PC-3 (cell line): ENCODE measurements around the gene U2SURP. TPM values are rescaled to one million over a fixed set of nuclear protein-coding genes. Genes with fewer than 3 reads are reported as not detected.
A peak's percentile ranks its signal among the peaks of the same experiment; 100 is the strongest.

Source experiments
- ATAC-seq: fragments of 200-7000 bp; cut with Tn5 transposase; 2 replicates; pipeline ENCODE4 v1.9.1; 2020; ENCODE audit warnings: mild to moderate bottlenecking, moderate library complexity
- BruUV-seq: library from RNA; stranded (reverse); fragments of 400-500 nt; replicated peaks from 2 replicates; lab custom pipeline; 2021; lab: Mats Ljungman, UMichigan
- CTCF ChIA-PET: fragments of 300-600 bp; sonication (Branson Sonifier 250); formaldehyde crosslinking; loops from one replicate; lab custom pipeline; 2022; ENCODE audit warnings: antibody characterized with exemption; lab: Charles Lee
- POLR2A ChIA-PET: fragments of 300-600 bp; sonication (Branson Sonifier 250); formaldehyde crosslinking; loops from one replicate; lab custom pipeline; 2022; ENCODE audit warnings: antibody characterized with exemption; ENCODE audit not compliant: unreplicated experiment; lab: Charles Lee
- DNase-seq: peaks from one replicate; pipeline ENCODE4 v3.0.0-alpha.2; 2015
- H2AFZ ChIP-seq: fragments of 300-600 bp; sonication (generic); 2 replicates; pipeline ENCODE4 v1.6.0; 2016; ENCODE audit warnings: antibody characterized with exemption, low read length
- H3F3A ChIP-seq: fragments of 300-600 bp; sonication (generic); one replicate; pipeline ENCODE4 v1.6.0; 2017; ENCODE audit warnings: antibody characterized with exemption, low read length, control low read depth, mild to moderate bottlenecking; ENCODE audit not compliant: unreplicated experiment
- H3K27ac ChIP-seq: fragments of 300-600 bp; sonication (generic); 2 replicates; pipeline ENCODE4 v1.5.1; 2016; ENCODE audit warnings: mild to moderate bottlenecking, low read length
- H3K27me3 ChIP-seq: fragments of 300-600 bp; sonication (generic); 2 replicates; pipeline ENCODE4 v1.6.1; 2016; ENCODE audit warnings: low read length, mixed read lengths
- H3K36me3 ChIP-seq: fragments of 300-600 bp; sonication (generic); 2 replicates; pipeline ENCODE4 v1.6.1; 2016; ENCODE audit warnings: low read depth, mixed run types, low read length, mixed read lengths
- H3K4me1 ChIP-seq: fragments of 300-600 bp; sonication (generic); 2 replicates; pipeline ENCODE4 v1.5.1; 2016; ENCODE audit warnings: low read length; ENCODE audit not compliant: insufficient read depth
- H3K4me2 ChIP-seq: fragments of 300-600 bp; sonication (generic); 2 replicates; pipeline ENCODE4 v1.6.0; 2016; ENCODE audit warnings: low read length
- H3K4me3 ChIP-seq: fragments of 300-600 bp; sonication (generic); 2 replicates; pipeline ENCODE4 v1.5.1; 2016; ENCODE audit warnings: mild to moderate bottlenecking, low read length, mixed read lengths
- H3K79me2 ChIP-seq: fragments of 300-600 bp; sonication (generic); 2 replicates; pipeline ENCODE4 v1.6.1; 2017; ENCODE audit warnings: low read length, mixed read lengths
- H3K9ac ChIP-seq: fragments of 300-600 bp; sonication (generic); 2 replicates; pipeline ENCODE4 v1.6.0; 2016; ENCODE audit warnings: mild to moderate bottlenecking, low read length
- H3K9me2 ChIP-seq: fragments of 300-600 bp; sonication (generic); replicated peaks from 2 replicates; pipeline ENCODE4 v1.6.1; 2016; ENCODE audit warnings: mixed run types, low read length, mixed read lengths
- H3K9me3 ChIP-seq: fragments of 300-600 bp; sonication (generic); 2 replicates; pipeline ENCODE4 v1.6.1; 2016; ENCODE audit warnings: low read length, mixed read lengths
- H4K20me1 ChIP-seq: fragments of 300-600 bp; sonication (generic); 2 replicates; pipeline ENCODE4 v1.6.1; 2016; ENCODE audit warnings: low read length, mixed read lengths
- EZH2 ChIP-seq: fragments of 300-600 bp; sonication (generic); IDR thresholded peaks from one replicate; pipeline ENCODE4 v1.6.1; 2017; ENCODE audit warnings: antibody characterized with exemption, mild to moderate bottlenecking, low read length; ENCODE audit not compliant: unreplicated experiment
- EZH2phosphoT487 ChIP-seq: fragments of 300-600 bp; sonication (generic); IDR thresholded peaks from 2 replicates; pipeline ENCODE4 v1.6.1; 2018; ENCODE audit warnings: mild to moderate bottlenecking, antibody characterized with exemption, low read length, borderline replicate concordance
- intact Hi-C: fragments of 100-400 bp; cut with micrococcal nuclease; formaldehyde crosslinking; loops from 2 replicates; pipeline ENCODE4 v1.9.0; 2023
- total RNA-seq: library from RNA; depleted of rRNA; stranded (reverse); fragments of >200 nt; gene quantifications from 2 replicates; pipeline ENCODE4 v1.2.3, GENCODE V29; 2014
- TF ChIP-seq, protein P1 (sequence below): fragments of 300-600 bp; sonication (generic); conservative IDR thresholded peaks from 2 replicates; pipeline ENCODE4 v1.5.1; 2017; ENCODE audit warnings: antibody characterized with exemption, low read depth, mild to moderate bottlenecking, low read length

The U2SURP gene
- total RNA-seq, 1 experiment from 2014 or later = 81.1 TPM

GRCh38 chr3:143035466-143036211 is 34.3 kb downstream of the U2SURP start:
- ATAC-seq (no peak), DNase-seq (no peak)
- Histone ChIP-seq H4K20me1 (no peaks in the 10 kb centered on the region), H3K36me3 (peaks cover 22% of the 10 kb centered on the region; the same call in 1 of the 2 replicates), H3F3A (no peaks in the 10 kb centered on the region), H3K4me1 (no peaks in the 10 kb centered on the region), H3K27me3 (no peaks in the 10 kb centered on the region), H3K27ac (no peak overlapping the region), H2AFZ (no peak overlapping the region), H3K4me2 (no peak overlapping the region), H3K4me3 (no peak overlapping the region), H3K79me2 (no peaks in the 10 kb centered on the region), H3K9me2 (no peaks in the 10 kb centered on the region), H3K9ac (no peak overlapping the region), H3K9me3 (no peaks in the 10 kb centered on the region)
- no TSS peak for BruUV-seq
- POLR2A ChIA-PET = no interaction called here
- TF ChIP-seq EZH2phosphoT487 (no peak), EZH2 (no peak)
- TF ChIP-seq, protein P1, sequence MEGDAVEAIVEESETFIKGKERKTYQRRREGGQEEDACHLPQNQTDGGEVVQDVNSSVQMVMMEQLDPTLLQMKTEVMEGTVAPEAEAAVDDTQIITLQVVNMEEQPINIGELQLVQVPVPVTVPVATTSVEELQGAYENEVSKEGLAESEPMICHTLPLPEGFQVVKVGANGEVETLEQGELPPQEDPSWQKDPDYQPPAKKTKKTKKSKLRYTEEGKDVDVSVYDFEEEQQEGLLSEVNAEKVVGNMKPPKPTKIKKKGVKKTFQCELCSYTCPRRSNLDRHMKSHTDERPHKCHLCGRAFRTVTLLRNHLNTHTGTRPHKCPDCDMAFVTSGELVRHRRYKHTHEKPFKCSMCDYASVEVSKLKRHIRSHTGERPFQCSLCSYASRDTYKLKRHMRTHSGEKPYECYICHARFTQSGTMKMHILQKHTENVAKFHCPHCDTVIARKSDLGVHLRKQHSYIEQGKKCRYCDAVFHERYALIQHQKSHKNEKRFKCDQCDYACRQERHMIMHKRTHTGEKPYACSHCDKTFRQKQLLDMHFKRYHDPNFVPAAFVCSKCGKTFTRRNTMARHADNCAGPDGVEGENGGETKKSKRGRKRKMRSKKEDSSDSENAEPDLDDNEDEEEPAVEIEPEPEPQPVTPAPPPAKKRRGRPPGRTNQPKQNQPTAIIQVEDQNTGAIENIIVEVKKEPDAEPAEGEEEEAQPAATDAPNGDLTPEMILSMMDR = no peak
- intact Hi-C loops = loop anchor here (5.0 kb wide), 1 partner anchor 607 kb away; no protein-coding TSS in a partner anchor
- CTCF ChIA-PET = no interaction called here

DNA sequence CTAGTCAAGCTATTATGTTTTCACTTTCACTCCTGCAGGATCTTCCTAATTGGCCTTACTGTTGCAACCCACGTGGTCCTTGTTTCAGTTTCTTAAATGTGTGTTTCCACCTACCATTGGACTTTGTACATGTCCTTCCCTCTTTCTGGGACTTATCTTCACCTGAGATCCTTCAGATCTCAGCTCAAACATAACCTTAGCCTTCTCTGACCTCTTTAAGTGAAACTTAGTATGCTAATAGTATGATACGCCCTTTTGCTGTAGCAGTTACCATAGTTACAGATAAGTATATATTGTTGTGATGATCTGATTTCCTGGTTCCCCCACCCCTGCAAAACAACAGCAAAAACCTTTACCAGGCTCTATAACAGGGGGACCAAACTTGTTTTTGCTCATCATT is 35.2 kb downstream of the U2SURP start:
- Histone ChIP-seq H3K27ac (no peak overlapping the region), H3K4me1 (no peaks in the 10 kb centered on the region), H3K79me2 (no peaks in the 10 kb centered on the region), H3K9me3 (no peaks in the 10 kb centered on the region), H3K27me3 (no peaks in the 10 kb centered on the region), H3K9me2 (no peaks in the 10 kb centered on the region), H3K4me3 (no peak overlapping the region), H3K9ac (no peak overlapping the region), H3F3A (no peaks in the 10 kb centered on the region), H3K4me2 (no peak overlapping the region), H4K20me1 (no peaks in the 10 kb centered on the region), H2AFZ (no peak overlapping the region), H3K36me3 (peaks cover 22% of the 10 kb centered on the region; the same call in 1 of the 2 replicates)
- TF ChIP-seq EZH2phosphoT487 (no peak), EZH2 (no peak)
- TF ChIP-seq, protein P1 = no peak
- ATAC-seq (no peak), DNase-seq (no peak)
- ChIA-PET CTCF (no interaction called here), POLR2A (interaction anchor here (0.6 kb wide), 1 partner anchor 29 kb away, joined by 4 read pairs; no protein-coding TSS in a partner anchor)
- intact Hi-C loops = loop anchor here (5.0 kb wide), 1 partner anchor 606 kb away; no protein-coding TSS in a partner anchor
- no TSS peak for BruUV-seq

DNA sequence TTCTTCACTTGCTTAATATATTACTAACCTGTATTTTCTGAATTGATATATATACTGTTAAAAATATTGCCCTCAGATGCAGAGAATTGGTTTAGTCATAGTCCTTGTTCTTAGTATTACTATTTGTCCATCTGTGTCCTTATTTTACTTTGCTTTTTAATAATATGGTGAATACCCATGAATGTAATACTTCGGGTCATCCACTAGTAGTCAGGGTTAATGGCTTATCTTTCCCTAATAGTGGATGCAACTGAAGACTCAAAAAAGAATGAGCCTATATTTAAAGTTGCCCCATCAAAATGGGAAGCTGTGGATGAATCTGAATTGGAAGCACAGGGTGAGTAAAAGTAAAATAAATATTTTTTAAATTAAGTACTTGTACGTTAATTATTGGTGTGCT is 36.5 kb downstream of the U2SURP start:
- peaks cover 21% of the 10 kb centered on the region; the same call in 1 of the 2 replicates for H3K36me3 ChIP-seq
- H4K20me1 ChIP-seq = no peaks in the 10 kb centered on the region
- no peak overlapping the region for H3K27ac ChIP-seq
- no peaks in the 10 kb centered on the region for H3K27me3 ChIP-seq
- no peaks in the 10 kb centered on the region for H3K9me2 ChIP-seq
- TF ChIP-seq EZH2phosphoT487 = no peak
- TF ChIP-seq, protein P1 = peak; percentile 50
- H3K79me2 ChIP-seq = no peaks in the 10 kb centered on the region
- ChIA-PET CTCF (no interaction called here), POLR2A (no interaction called here)
- peak; percentile 31; the same call in 1 of the 2 replicates for ATAC-seq
- no peak overlapping the region for H2AFZ ChIP-seq
- no peaks in the 10 kb centered on the region for H3K4me1 ChIP-seq
- no peaks in the 10 kb centered on the region for H3K9me3 ChIP-seq
- intact Hi-C loops = loop anchor here (5.0 kb wide), 1 partner anchor 604 kb away; no protein-coding TSS in a partner anchor
- DNase-seq = no peak
- no peak overlapping the region for H3K9ac ChIP-seq
- no peak overlapping the region for H3K4me2 ChIP-seq
- no peak overlapping the region for H3K4me3 ChIP-seq
- no peaks in the 10 kb centered on the region for H3F3A ChIP-seq
- BruUV-seq = no TSS peak
